ENCODE results near the gene PLA2G12A.

PLA2G12A gene

GRCh38 chr4:109676886-109677285, 53.0 kb downstream of the PLA2G12A start:
- Histone ChIP-seq H3K4me1 (ENCODE audit: control insufficient read depth, insufficient read depth, low read length, unreplicated experiment) (no peaks in the 10 kb centered on the region), H3K36me3 (ENCODE audit: insufficient read depth, low read length) (no peaks in the 10 kb centered on the region), H3K27me3 (ENCODE audit: insufficient read depth, low read length) (no peaks in the 10 kb centered on the region), H2AFZ (ENCODE audit: low read length, unreplicated experiment) (no peak overlapping the region), H3K27ac (ENCODE audit: low read depth, low read length) (no peak overlapping the region), H3K79me2 (ENCODE audit: control insufficient read depth, insufficient read depth, low read length, unreplicated experiment) (no peaks in the 10 kb centered on the region), H3K4me3 (ENCODE audit: low read depth, low read length) (no peak overlapping the region)

DNA sequence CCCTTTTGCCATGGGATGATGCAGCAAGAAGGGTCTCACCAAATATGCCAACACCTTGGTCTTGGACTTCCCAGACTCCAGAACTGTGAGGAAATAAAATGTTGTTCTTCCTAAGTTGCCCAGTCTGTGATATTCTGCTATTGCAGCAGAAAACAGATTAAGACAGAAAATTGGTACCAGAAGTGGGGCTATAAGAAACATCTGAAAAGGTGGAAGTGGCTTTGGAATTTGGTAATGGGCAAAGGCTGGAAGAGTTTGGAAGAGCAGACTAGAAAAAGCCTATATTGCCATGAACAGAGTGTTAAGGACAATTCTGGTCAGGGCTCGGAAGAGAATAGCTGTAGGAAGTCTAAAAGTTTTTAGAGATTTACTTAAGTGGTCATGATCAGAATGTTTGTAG, 54.0 kb downstream of the PLA2G12A start:
- no peak overlapping the region for H2AFZ ChIP-seq (ENCODE audit: low read length, unreplicated experiment)
- no peak overlapping the region for H3K4me3 ChIP-seq (ENCODE audit: low read depth, low read length)
- no peaks in the 10 kb centered on the region for H3K27me3 ChIP-seq (ENCODE audit: insufficient read depth, low read length)
- H3K27ac ChIP-seq (ENCODE audit: low read depth, low read length) = no peak overlapping the region
- no peaks in the 10 kb centered on the region for H3K79me2 ChIP-seq (ENCODE audit: control insufficient read depth, insufficient read depth, low read length, unreplicated experiment)
- H3K36me3 ChIP-seq (ENCODE audit: insufficient read depth, low read length) = peaks cover 3% of the 10 kb centered on the region
- H3K4me1 ChIP-seq (ENCODE audit: control insufficient read depth, insufficient read depth, low read length, unreplicated experiment) = no peaks in the 10 kb centered on the region

- no peaks in the 10 kb centered on the region for H3K4me1 ChIP-seq (ENCODE audit: control insufficient read depth, insufficient read depth, low read length, unreplicated experiment)
- H3K79me2 ChIP-seq (ENCODE audit: control insufficient read depth, insufficient read depth, low read length, unreplicated experiment) = no peaks in the 10 kb centered on the region
- no peaks in the 10 kb centered on the region for H3K27me3 ChIP-seq (ENCODE audit: insufficient read depth, low read length)
- H2AFZ ChIP-seq (ENCODE audit: low read length, unreplicated experiment) = no peak overlapping the region
- H3K27ac ChIP-seq (ENCODE audit: low read depth, low read length) = no peak overlapping the region
- H3K4me3 ChIP-seq (ENCODE audit: low read depth, low read length) = no peak overlapping the region
- H3K36me3 ChIP-seq (ENCODE audit: insufficient read depth, low read length) = peaks cover 5% of the 10 kb centered on the region
Observed at GRCh38 chr4:109675181-109675580, 54.7 kb downstream of the PLA2G12A start.

DNA sequence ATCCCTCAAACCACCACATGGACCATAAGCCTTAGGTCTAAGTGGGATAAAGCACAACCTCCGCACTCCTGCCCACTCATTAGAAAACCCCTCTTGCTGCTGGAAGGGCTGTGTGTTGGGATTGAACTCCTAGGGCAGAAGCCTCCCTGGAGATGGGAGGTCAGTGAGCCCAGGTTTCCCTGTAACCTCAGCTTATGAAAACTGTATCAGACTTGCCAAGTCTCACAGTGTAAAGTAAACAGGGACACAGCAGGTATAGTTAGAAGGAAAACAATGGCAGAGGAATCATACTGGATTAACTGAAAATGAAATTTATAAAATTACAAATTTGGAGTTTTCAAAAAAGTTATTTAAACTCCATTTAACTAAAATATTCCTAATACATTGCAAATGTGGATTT, 56.6 kb downstream of the PLA2G12A start:
- Histone ChIP-seq H3K27me3 (ENCODE audit: insufficient read depth, low read length) (no peaks in the 10 kb centered on the region), H3K79me2 (ENCODE audit: control insufficient read depth, insufficient read depth, low read length, unreplicated experiment) (no peaks in the 10 kb centered on the region), H2AFZ (ENCODE audit: low read length, unreplicated experiment) (no peak overlapping the region), H3K4me3 (ENCODE audit: low read depth, low read length) (no peak overlapping the region), H3K36me3 (ENCODE audit: insufficient read depth, low read length) (peaks cover 5% of the 10 kb centered on the region), H3K27ac (ENCODE audit: low read depth, low read length) (no peak overlapping the region), H3K4me1 (ENCODE audit: control insufficient read depth, insufficient read depth, low read length, unreplicated experiment) (no peaks in the 10 kb centered on the region)

DNA sequence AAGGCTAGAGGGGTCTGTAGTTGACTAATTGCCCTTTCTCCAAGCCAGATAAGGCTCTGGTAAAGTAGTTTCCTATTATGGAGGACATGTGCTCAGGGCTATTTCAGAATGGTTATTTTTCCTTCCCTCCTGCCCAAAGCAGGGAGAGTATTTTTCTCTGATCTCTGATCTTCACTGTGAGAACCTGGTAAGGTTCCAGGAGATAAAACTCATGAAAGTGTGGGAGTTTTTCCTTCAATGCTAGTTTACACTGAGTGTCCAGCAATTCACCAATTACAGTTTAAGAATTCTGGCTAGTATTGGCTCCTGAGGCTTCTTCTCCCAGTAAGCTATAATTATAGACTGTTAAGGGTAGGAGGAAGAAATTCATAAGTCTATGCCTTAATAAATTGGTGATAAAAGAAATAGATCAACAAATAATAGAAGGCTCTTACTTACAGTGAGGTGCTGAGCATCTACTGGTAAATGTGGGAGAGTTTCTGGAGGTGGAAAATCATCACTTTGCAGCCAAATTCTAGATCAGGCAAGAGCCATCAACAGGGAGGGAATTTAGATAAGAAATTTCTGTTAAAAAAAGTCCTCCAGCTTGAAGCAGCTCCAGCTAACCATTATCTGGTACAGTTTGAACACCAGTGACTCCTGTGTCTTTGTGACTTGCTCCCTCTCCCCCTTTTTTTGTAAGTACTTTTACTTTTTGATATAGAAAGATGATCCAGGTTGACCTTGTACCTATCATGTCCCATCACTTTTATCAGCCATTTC, 57.5 kb downstream of the PLA2G12A start:
- peaks cover 5% of the 10 kb centered on the region for H3K36me3 ChIP-seq (ENCODE audit: insufficient read depth, low read length)
- no peak overlapping the region for H3K4me3 ChIP-seq (ENCODE audit: low read depth, low read length)
- no peaks in the 10 kb centered on the region for H3K79me2 ChIP-seq (ENCODE audit: control insufficient read depth, insufficient read depth, low read length, unreplicated experiment)

GRCh38 chr4:109671350-109671749, 58.5 kb downstream of the PLA2G12A start:
- H3K79me2 ChIP-seq (ENCODE audit: control insufficient read depth, insufficient read depth, low read length, unreplicated experiment) = no peaks in the 10 kb centered on the region
- no peaks in the 10 kb centered on the region for H3K4me1 ChIP-seq (ENCODE audit: control insufficient read depth, insufficient read depth, low read length, unreplicated experiment)
- H3K4me3 ChIP-seq (ENCODE audit: low read depth, low read length) = no peak overlapping the region
- H3K36me3 ChIP-seq (ENCODE audit: insufficient read depth, low read length) = peaks cover 5% of the 10 kb centered on the region
- H2AFZ ChIP-seq (ENCODE audit: low read length, unreplicated experiment) = no peak overlapping the region
- H3K27ac ChIP-seq (ENCODE audit: low read depth, low read length) = no peak overlapping the region
- no peaks in the 10 kb centered on the region for H3K27me3 ChIP-seq (ENCODE audit: insufficient read depth, low read length)

More for the DNA sequence above, 57.5 kb downstream of the PLA2G12A start:
- Histone ChIP-seq H3K27ac (ENCODE audit: low read depth, low read length) (no peak overlapping the region), H2AFZ (ENCODE audit: low read length, unreplicated experiment) (no peak overlapping the region), H3K4me1 (ENCODE audit: control insufficient read depth, insufficient read depth, low read length, unreplicated experiment) (no peaks in the 10 kb centered on the region), H3K27me3 (ENCODE audit: insufficient read depth, low read length) (no peaks in the 10 kb centered on the region)

DNA sequence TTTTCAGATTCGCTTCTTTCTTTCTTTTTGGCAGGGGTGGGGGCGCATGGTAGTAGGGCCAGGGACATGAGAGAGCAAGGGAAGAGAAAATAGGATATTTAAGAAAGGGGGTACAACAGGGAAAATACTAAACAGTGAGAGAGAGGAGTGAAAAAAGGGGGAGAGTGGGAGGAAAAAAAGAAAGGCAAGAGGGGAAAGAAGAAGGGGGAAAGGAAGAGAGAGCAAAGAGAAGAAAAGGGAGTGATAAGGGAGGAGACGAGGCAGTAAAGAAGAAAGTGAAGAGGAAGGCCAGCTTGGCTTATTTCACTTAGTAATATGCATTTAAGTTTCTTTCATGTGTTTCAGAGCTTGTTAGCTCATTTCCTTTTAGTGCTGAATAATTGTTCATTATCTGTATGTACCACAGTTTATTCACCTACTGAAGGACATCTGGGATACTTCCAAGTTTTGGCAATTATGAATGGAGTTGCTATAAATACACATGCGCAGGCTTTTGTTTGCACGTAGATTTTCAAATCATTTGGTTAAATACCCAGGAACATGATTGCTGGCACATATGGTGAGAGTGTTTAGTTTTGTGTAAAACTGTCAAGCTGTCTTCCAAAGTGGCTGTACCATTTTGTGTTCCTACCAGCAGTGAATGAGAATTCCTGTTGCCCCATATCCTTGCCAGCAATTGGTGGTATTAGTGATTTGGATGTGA, 63.9 kb downstream of the PLA2G12A start:
- Histone ChIP-seq H3K79me2 (ENCODE audit: control insufficient read depth, insufficient read depth, low read length, unreplicated experiment) (no peaks in the 10 kb centered on the region), H3K4me1 (ENCODE audit: control insufficient read depth, insufficient read depth, low read length, unreplicated experiment) (no peaks in the 10 kb centered on the region), H3K36me3 (ENCODE audit: insufficient read depth, low read length) (peaks cover 3% of the 10 kb centered on the region), H2AFZ (ENCODE audit: low read length, unreplicated experiment) (no peak overlapping the region), H3K4me3 (ENCODE audit: low read depth, low read length) (no peak overlapping the region), H3K27ac (ENCODE audit: low read depth, low read length) (no peak overlapping the region), H3K27me3 (ENCODE audit: insufficient read depth, low read length) (no peaks in the 10 kb centered on the region)

DNA sequence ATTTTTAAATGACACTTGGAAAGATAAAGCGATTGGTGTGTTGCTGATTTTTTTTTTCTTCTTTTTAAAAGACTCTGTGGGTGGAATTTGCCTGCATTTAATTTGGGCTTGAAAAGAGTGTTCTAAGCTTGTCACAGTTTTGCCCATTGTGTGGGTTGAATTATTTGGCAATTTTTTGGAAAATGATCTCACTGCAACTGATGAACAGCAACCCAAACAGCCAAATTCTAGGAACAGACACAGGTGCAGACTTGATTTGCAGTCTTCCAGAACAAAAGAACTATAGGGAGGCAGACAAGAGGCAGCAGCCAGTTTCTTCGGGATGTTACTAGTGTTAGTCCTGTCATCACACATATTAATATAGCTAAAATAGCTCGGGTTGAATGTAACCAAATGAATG, 67.1 kb downstream of the PLA2G12A start:
- Histone ChIP-seq H2AFZ (ENCODE audit: low read length, unreplicated experiment) (no peak overlapping the region), H3K27ac (ENCODE audit: low read depth, low read length) (no peak overlapping the region), H3K36me3 (ENCODE audit: insufficient read depth, low read length) (no peaks in the 10 kb centered on the region), H3K4me1 (ENCODE audit: control insufficient read depth, insufficient read depth, low read length, unreplicated experiment) (no peaks in the 10 kb centered on the region), H3K4me3 (ENCODE audit: low read depth, low read length) (no peak overlapping the region), H3K27me3 (ENCODE audit: insufficient read depth, low read length) (no peaks in the 10 kb centered on the region), H3K79me2 (ENCODE audit: control insufficient read depth, insufficient read depth, low read length, unreplicated experiment) (no peaks in the 10 kb centered on the region)

- Histone ChIP-seq H3K27ac (ENCODE audit: low read depth, low read length) (no peak overlapping the region), H3K79me2 (ENCODE audit: control insufficient read depth, insufficient read depth, low read length, unreplicated experiment) (no peaks in the 10 kb centered on the region), H3K27me3 (ENCODE audit: insufficient read depth, low read length) (no peaks in the 10 kb centered on the region), H3K36me3 (ENCODE audit: insufficient read depth, low read length) (no peaks in the 10 kb centered on the region), H3K4me3 (ENCODE audit: low read depth, low read length) (no peak overlapping the region), H2AFZ (ENCODE audit: low read length, unreplicated experiment) (no peak overlapping the region), H3K4me1 (ENCODE audit: control insufficient read depth, insufficient read depth, low read length, unreplicated experiment) (no peaks in the 10 kb centered on the region)
Observed at GRCh38 chr4:109662116-109662515, 67.8 kb downstream of the PLA2G12A start.

Data from ACC112 (cell line).